GM18868 (cell line): ENCODE results near the gene C17orf107.

ENCODE experiments used
- ATAC-seq: cut with Tn5 transposase; IDR thresholded peaks from one replicate; pipeline ENCODE4 v1.9.1; 2021; ENCODE audit warnings: mild to moderate bottlenecking, moderate library complexity; ENCODE audit not compliant: unreplicated experiment

The C17orf107 gene

GRCh38 chr17:4948166-4948930, 49.0 kb downstream of the C17orf107 start, which contains the start of gene PFN1:
TSS of gene PFN1 (minus strand) at chr17:4948530. CDS start at chr17:4948394, 136 bp downstream.
- no peak for ATAC-seq

GRCh38 chr17:4948931-4949320, 49.6 kb downstream of the C17orf107 start:
- peak; percentile 32 for ATAC-seq

GRCh38 chr17:4949321-4950074, 50.2 kb downstream of the C17orf107 start:
- ATAC-seq, result peak; percentile 21

- no peak for ATAC-seq
These were observed 50.9 kb downstream of the C17orf107 start for GRCh38 chr17:4950075-4950745.

- no peak for ATAC-seq
These were observed 51.4 kb downstream of the C17orf107 start, which contains the start of gene ENO3 for GRCh38 chr17:4950746-4951204. TSS of gene ENO3 (plus strand) at chr17:4951119. CDS start at chr17:4951830, 711 bp downstream.

GRCh38 chr17:4951486-4951885, 52.1 kb downstream of the C17orf107 start:
- no peak for ATAC-seq
